Measurements from ENCODE around the gene GOLGA3.

DNA sequence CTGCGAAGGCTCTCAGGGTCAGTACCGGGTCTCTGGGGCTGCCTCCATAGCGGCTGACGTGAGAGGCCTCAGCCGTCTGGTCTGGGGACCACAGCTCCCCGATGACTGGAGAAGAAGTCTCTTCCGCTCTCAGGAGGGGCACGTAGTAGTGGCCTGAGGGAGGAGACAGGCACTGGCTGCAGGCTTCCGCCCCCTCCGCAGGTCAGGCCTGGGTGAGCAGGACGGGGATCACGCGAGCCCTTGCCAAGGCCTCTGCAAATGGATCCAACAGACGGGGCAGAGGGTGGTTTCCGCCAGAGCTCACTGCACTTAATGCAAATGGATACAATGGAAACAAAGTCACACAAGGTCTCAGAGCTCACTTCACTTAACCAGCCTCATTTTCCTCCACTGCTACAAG is 91.8 kb downstream of the GOLGA3 start:
- TF ChIP-seq, protein P1, sequence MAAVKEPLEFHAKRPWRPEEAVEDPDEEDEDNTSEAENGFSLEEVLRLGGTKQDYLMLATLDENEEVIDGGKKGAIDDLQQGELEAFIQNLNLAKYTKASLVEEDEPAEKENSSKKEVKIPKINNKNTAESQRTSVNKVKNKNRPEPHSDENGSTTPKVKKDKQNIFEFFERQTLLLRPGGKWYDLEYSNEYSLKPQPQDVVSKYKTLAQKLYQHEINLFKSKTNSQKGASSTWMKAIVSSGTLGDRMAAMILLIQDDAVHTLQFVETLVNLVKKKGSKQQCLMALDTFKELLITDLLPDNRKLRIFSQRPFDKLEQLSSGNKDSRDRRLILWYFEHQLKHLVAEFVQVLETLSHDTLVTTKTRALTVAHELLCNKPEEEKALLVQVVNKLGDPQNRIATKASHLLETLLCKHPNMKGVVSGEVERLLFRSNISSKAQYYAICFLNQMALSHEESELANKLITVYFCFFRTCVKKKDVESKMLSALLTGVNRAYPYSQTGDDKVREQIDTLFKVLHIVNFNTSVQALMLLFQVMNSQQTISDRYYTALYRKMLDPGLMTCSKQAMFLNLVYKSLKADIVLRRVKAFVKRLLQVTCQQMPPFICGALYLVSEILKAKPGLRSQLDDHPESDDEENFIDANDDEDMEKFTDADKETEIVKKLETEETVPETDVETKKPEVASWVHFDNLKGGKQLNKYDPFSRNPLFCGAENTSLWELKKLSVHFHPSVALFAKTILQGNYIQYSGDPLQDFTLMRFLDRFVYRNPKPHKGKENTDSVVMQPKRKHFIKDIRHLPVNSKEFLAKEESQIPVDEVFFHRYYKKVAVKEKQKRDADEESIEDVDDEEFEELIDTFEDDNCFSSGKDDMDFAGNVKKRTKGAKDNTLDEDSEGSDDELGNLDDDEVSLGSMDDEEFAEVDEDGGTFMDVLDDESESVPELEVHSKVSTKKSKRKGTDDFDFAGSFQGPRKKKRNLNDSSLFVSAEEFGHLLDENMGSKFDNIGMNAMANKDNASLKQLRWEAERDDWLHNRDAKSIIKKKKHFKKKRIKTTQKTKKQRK (IDR thresholded peaks at IDR 0.05; ENCODE audit: low read depth, low read length), result no peak
- TF ChIP-seq, protein P2, sequence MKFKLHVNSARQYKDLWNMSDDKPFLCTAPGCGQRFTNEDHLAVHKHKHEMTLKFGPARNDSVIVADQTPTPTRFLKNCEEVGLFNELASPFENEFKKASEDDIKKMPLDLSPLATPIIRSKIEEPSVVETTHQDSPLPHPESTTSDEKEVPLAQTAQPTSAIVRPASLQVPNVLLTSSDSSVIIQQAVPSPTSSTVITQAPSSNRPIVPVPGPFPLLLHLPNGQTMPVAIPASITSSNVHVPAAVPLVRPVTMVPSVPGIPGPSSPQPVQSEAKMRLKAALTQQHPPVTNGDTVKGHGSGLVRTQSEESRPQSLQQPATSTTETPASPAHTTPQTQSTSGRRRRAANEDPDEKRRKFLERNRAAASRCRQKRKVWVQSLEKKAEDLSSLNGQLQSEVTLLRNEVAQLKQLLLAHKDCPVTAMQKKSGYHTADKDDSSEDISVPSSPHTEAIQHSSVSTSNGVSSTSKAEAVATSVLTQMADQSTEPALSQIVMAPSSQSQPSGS (IDR thresholded peaks at IDR 0.05; ENCODE audit: low read length), result no peak
- TF ChIP-seq CBFB (IDR thresholded peaks at IDR 0.05; ENCODE audit: low read depth), result no peak
- TF ChIP-seq, protein P3, sequence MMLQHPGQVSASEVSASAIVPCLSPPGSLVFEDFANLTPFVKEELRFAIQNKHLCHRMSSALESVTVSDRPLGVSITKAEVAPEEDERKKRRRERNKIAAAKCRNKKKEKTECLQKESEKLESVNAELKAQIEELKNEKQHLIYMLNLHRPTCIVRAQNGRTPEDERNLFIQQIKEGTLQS (IDR thresholded peaks at IDR 0.05; ENCODE audit: borderline replicate concordance, extremely low read depth, low read depth, low read length), result no peak
- no peak for TF ChIP-seq POLR2AphosphoS5 (IDR thresholded peaks at IDR 0.05; ENCODE audit: low read length)
- TF ChIP-seq SPI1 (IDR thresholded peaks at IDR 0.05; ENCODE audit: borderline replicate concordance, insufficient read depth, low read depth, low read length), result no peak

Data from GM12878 (cell line).